ENCODE data around the gene HBS1L. TPM values are rescaled to one million over a fixed set of nuclear protein-coding genes. Genes with fewer than 3 reads are reported as not detected.

Gene HBS1L
- total RNA-seq, 2 donors from 2014 or later: 21.3 to 29.0 TPM

- no peak overlapping the region for H3K4me3 ChIP-seq
- TF ChIP-seq POLR2A (IDR thresholded peaks at IDR 0.05) (no peak), CTCF (IDR thresholded peaks at IDR 0.05) (no peak)
- no peak for DNase-seq
- 92 to 94% methylated on average over 1 of the region's 1 CpG for WGBS, 2 donors
- no peaks in the 10 kb centered on the region for H3K9me3 ChIP-seq
- H3K4me1 ChIP-seq: peaks cover 15% of the 10 kb centered on the region
- no peaks in the 10 kb centered on the region for H3K36me3 ChIP-seq (replicated peaks in 1 of 2; ENCODE audit: insufficient read depth in 1 of 2, low read depth in 2 of 2)
- intact Hi-C loops (cut with DNase I): no loop called here
- H3K27ac ChIP-seq: no peak overlapping the region
- no peak for ATAC-seq
- no peaks in the 10 kb centered on the region for H3K27me3 ChIP-seq
These were observed 30.3 kb upstream of the HBS1L start for GRCh38 chr6:135084916-135085269.

GRCh38 chr6:135084001-135084915, 29.6 kb upstream of the HBS1L start:
- Histone ChIP-seq H3K4me3 (no peak overlapping the region), H3K9me3 (no peaks in the 10 kb centered on the region), H3K27me3 (no peaks in the 10 kb centered on the region), H3K36me3 (replicated peaks in 1 of 2; ENCODE audit: insufficient read depth in 1 of 2, low read depth in 2 of 2) (no peaks in the 10 kb centered on the region), H3K4me1 (peaks cover 15% of the 10 kb centered on the region), H3K27ac (no peak overlapping the region)
- no peak for DNase-seq
- TF ChIP-seq CTCF (IDR thresholded peaks at IDR 0.05) (no peak), POLR2A (IDR thresholded peaks at IDR 0.05) (no peak)
- intact Hi-C loops (cut with DNase I): no loop called here
- 53 to 62% methylated on average over 5 of the region's 5 CpGs for WGBS, 2 donors
- no peak for ATAC-seq

- no peak for ATAC-seq
- H3K36me3 ChIP-seq (replicated peaks in 1 of 2; ENCODE audit: insufficient read depth in 1 of 2, low read depth in 2 of 2): no peaks in the 10 kb centered on the region
These were observed 27.3 kb upstream of the HBS1L start for GRCh38 chr6:135081966-135082365.

GRCh38 chr6:135075018-135075417, 20.4 kb upstream of the HBS1L start:
- WGBS, 2 donors: 59 to 60% methylated on average over 1 of the region's 1 CpG
- no peak for TF ChIP-seq CTCF (IDR thresholded peaks at IDR 0.05)
- no peak for TF ChIP-seq POLR2A (IDR thresholded peaks at IDR 0.05)
- intact Hi-C loops (cut with DNase I): no loop called here

More at GRCh38 chr6:135081966-135082365, 27.3 kb upstream of the HBS1L start:
- WGBS, 2 donors: 45 to 53% methylated on average over 1 of the region's 1 CpG
- intact Hi-C loops (cut with DNase I): no loop called here
- Histone ChIP-seq H3K27me3 (no peaks in the 10 kb centered on the region), H3K4me3 (no peak overlapping the region), H3K9me3 (no peaks in the 10 kb centered on the region), H3K27ac (no peak overlapping the region), H3K4me1 (no peaks in the 10 kb centered on the region)
- TF ChIP-seq POLR2A (IDR thresholded peaks at IDR 0.05): no peak
- TF ChIP-seq CTCF (IDR thresholded peaks at IDR 0.05): no peak
- no peak for DNase-seq

More at GRCh38 chr6:135075018-135075417, 20.4 kb upstream of the HBS1L start:
- DNase-seq: no peak
- Histone ChIP-seq H3K36me3 (replicated peaks in 1 of 2; ENCODE audit: insufficient read depth in 1 of 2, low read depth in 2 of 2) (no peaks in the 10 kb centered on the region), H3K9me3 (no peaks in the 10 kb centered on the region), H3K27me3 (no peaks in the 10 kb centered on the region), H3K4me1 (no peaks in the 10 kb centered on the region), H3K27ac (no peak overlapping the region), H3K4me3 (no peak overlapping the region)
- no peak for ATAC-seq

All from body of pancreas (tissue), 4 donors.